ENCODE results near the gene PAFAH1B1. TPM values are rescaled to one million over a fixed set of nuclear protein-coding genes. Genes with fewer than 3 reads are reported as not detected.

The PAFAH1B1 gene
- total RNA-seq, 2 experiments from 2014 or later = 164 to 173 TPM

DNA sequence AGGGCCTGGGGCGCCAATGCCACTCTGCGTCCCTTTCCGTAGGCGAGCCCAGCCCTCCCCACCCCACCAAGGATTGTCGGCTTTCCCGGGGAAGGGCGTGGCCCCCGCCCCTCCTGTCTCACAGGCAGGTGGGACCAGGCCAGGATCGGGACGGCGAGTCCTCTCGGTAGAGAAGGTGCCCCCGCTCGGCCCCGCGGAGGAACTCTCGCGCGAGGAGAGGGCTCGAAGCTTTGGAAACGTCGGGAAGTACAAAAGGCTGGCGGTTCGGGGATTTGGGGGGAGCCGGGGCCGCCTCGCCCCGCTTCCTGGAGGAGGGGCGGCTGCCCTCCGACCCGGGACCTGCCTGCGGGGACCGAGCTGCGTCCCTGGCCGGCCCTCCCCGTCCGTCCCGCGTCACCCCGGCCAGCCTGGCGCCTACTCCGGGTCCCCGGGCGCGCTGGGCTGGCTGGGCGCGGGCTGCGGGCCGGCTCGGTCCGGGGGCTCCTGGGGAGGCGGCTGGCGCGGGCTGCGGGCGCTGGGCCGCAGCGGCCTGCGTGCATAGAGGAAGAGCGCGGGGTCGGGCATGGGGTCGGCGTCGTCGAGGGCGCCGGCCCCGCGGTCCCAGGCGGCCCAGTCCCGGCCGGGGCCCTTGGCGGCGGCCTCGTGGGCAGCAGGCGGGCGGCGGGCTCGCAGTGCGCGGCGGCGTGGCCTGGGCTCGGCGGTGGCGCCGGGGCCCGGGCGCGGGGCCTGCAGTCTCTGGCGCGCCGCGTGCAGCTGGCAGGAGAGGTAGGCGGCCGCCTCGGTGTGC lies 130.7 kb downstream of the PAFAH1B1 start:
- peak; percentile 61 for ATAC-seq
- H3K4me1 Mint-ChIP-seq (ENCODE audit: low read depth) = peaks cover 2% of the 10 kb centered on the region
- no peak for DNase-seq
- peak overlapping the region; percentile 25 for H3K4me3 Mint-ChIP-seq
- peaks cover 26% of the 10 kb centered on the region for H3K27me3 Mint-ChIP-seq (ENCODE audit: low read depth)
- CTCF ChIA-PET = interaction anchor here (0.6 kb wide), 1 partner anchor 115 kb away, joined by 5 read pairs; no protein-coding TSS in a partner anchor
- H3K36me3 Mint-ChIP-seq (ENCODE audit: low read depth) = no peaks in the 10 kb centered on the region
- H3K9me3 Mint-ChIP-seq (ENCODE audit: insufficient read depth) = no peaks in the 10 kb centered on the region
- POLR2A ChIA-PET = interaction anchor here (0.8 kb wide), 1 partner anchor 10 kb away, joined by 3 read pairs; no protein-coding TSS in a partner anchor
- H3K27ac Mint-ChIP-seq = no peak overlapping the region

DNA sequence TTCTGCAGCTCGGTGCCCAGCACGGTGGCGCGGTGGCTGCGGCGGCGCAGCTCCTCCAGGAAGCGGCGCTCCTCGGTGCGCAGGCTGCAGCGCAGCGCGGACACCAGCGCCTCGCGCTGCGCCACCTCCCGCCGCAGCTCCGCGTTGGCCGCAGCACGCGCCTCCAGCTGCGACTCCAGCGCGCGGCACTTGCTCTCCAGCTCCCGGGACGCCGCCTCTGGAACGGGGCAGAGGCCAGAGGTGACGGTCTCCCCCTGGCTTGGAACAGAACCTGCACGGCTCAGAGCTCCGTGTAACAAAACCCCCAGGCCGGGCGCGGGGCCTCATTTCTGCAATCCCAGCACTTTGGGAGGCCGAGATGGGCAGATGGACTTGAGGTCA lies 131.3 kb downstream of the PAFAH1B1 start:
- Mint-ChIP-seq H3K4me3 (no peak overlapping the region), H3K27ac (no peak overlapping the region)
- POLR2A ChIA-PET = interaction anchor here (0.8 kb wide), 1 partner anchor 9 kb away, joined by 3 read pairs; no protein-coding TSS in a partner anchor

GRCh38 chr17:2730764-2731353 lies 137.4 kb downstream of the PAFAH1B1 start:
- ChIA-PET CTCF (no interaction called here), POLR2A (no interaction called here)
- no peak overlapping the region for H3K27ac Mint-ChIP-seq
- H3K27me3 Mint-ChIP-seq (ENCODE audit: low read depth) = peaks cover 8% of the 10 kb centered on the region
- no peaks in the 10 kb centered on the region for H3K36me3 Mint-ChIP-seq (ENCODE audit: low read depth)
- no peaks in the 10 kb centered on the region for H3K9me3 Mint-ChIP-seq (ENCODE audit: insufficient read depth)
- H3K4me3 Mint-ChIP-seq = no peak overlapping the region
- H3K4me1 Mint-ChIP-seq (ENCODE audit: low read depth) = no peaks in the 10 kb centered on the region
- ATAC-seq (no peak), DNase-seq (no peak)

More for the DNA sequence above, 131.3 kb downstream of the PAFAH1B1 start:
- no peaks in the 10 kb centered on the region for H3K36me3 Mint-ChIP-seq (ENCODE audit: low read depth)
- CTCF ChIA-PET = interaction anchor here (0.6 kb wide), 1 partner anchor 116 kb away, joined by 5 read pairs; no protein-coding TSS in a partner anchor
- no peaks in the 10 kb centered on the region for H3K9me3 Mint-ChIP-seq (ENCODE audit: insufficient read depth)
- peaks cover 26% of the 10 kb centered on the region for H3K27me3 Mint-ChIP-seq (ENCODE audit: low read depth)
- ATAC-seq (peak; percentile 81), DNase-seq (peak; percentile 34)
- H3K4me1 Mint-ChIP-seq (ENCODE audit: low read depth) = peaks cover 2% of the 10 kb centered on the region

DNA sequence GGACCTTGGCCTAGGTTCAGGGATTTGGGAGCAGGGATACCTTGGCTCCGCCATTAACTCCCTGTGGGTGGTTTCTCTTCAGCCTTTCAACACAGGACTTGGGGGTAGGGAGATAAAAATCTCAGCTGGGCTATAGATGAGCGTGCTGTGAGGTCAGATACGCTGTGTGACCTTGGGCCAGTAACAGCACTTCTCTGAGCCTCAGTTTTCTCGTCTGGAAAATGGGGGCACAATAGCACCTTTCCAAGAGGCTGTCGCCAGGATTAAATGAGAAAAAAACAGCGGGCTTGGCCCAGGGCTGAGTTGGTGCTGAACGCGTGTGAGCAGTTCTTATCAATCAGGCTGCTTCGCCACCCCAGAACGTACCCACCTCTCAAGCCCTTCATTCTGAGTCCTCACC lies 138.4 kb downstream of the PAFAH1B1 start:
- H3K9me3 Mint-ChIP-seq (ENCODE audit: insufficient read depth) = no peaks in the 10 kb centered on the region
- no peak overlapping the region for H3K4me3 Mint-ChIP-seq
- CTCF ChIA-PET = no interaction called here

DNA sequence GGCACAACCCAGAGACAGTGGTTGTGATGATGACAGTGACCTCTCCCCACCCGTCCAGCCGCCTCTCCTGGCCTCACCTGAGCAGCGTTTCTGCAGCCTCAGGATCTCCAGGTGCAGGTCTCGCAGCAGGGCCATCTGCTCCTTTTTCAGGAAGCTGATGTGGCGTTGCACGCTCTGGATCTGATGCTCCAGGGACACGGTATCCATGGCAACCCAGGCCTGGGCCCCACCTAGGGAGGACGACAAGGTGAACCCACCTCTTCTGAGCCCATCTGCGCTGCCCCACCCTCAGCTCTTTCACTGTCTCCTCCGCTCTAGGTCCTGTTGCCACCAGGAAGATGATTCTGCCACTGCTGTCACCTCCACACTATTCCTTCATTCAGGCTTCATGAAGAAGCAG lies 141.5 kb downstream of the PAFAH1B1 start:
- H3K27me3 Mint-ChIP-seq (ENCODE audit: low read depth) = no peaks in the 10 kb centered on the region
- ChIA-PET CTCF (no interaction called here), POLR2A (no interaction called here)
- H3K9me3 Mint-ChIP-seq (ENCODE audit: insufficient read depth) = no peaks in the 10 kb centered on the region
- H3K4me3 Mint-ChIP-seq = no peak overlapping the region
- no peak overlapping the region for H3K27ac Mint-ChIP-seq
- no peaks in the 10 kb centered on the region for H3K4me1 Mint-ChIP-seq (ENCODE audit: low read depth)
- ATAC-seq (no peak), DNase-seq (no peak)
- H3K36me3 Mint-ChIP-seq (ENCODE audit: low read depth) = no peaks in the 10 kb centered on the region

More for the DNA sequence above, 138.4 kb downstream of the PAFAH1B1 start:
- no peak for DNase-seq
- Mint-ChIP-seq H3K36me3 (ENCODE audit: low read depth) (no peaks in the 10 kb centered on the region), H3K27me3 (ENCODE audit: low read depth) (peaks cover 8% of the 10 kb centered on the region), H3K27ac (no peak overlapping the region), H3K4me1 (ENCODE audit: low read depth) (no peaks in the 10 kb centered on the region)
- POLR2A ChIA-PET = no interaction called here
- no peak for ATAC-seq

Small RNAs within 50 kb of the gene (microRNA-seq; reads per million reads assigned to microRNA genes)
- not detected for gene MIR6776

Other genes starting within 250 kb of the PAFAH1B1 start
- gene MNT, start 192.6 kb upstream of the PAFAH1B1 start, total RNA-seq = 10 to 100 TPM; 24.1 to 24.2 TPM
- gene METTL16, start 81.8 kb upstream of the PAFAH1B1 start, total RNA-seq = 10 to 100 TPM; 25.7 to 27.0 TPM
- 10 to 100 TPM; 59.0 to 64.9 TPM for gene CLUH, start 118.1 kb downstream of the PAFAH1B1 start, total RNA-seq
- gene CCDC92B, start 156.0 kb downstream of the PAFAH1B1 start, total RNA-seq = not detected
- 10 to 100 TPM in 1 of 2 experiments, 1 to 10 TPM in 1; 9.4 to 11.0 TPM for gene RAP1GAP2, start 202.8 kb downstream of the PAFAH1B1 start, total RNA-seq

All from activated CD8-positive, alpha-beta T cell treated with anti-CD3 and anti-CD28 coated beads, Interleukin-2, amount 10 ng/mL, durations not matched to agents 7 days and 5 days (primary cell).